HCT116 (cell line): ENCODE measurements around the gene P2RX7. TPM values are rescaled to one million over a fixed set of nuclear protein-coding genes. Genes with fewer than 3 reads are reported as not detected.

Experiments used
- ATAC-seq: fragments of 200-7000 bp; cut with Tn5 transposase; 2 replicates; pipeline ENCODE4 v1.9.1; 2020; ENCODE audit warnings: mild to moderate bottlenecking, moderate library complexity
- BruUV-seq: library from RNA; stranded (reverse); fragments of 400-500 nt; replicated peaks from 2 replicates; lab custom pipeline; 2021; lab: Mats Ljungman, UMichigan
- CTCF ChIA-PET: fragments of 300-600 bp; sonication (Branson Sonifier 250); formaldehyde crosslinking; loops from one replicate; lab custom pipeline; 2021; ENCODE audit warnings: antibody characterized with exemption; lab: Charles Lee
- POLR2A ChIA-PET: fragments of 300-600, 350-600 bp; sonication (Branson Sonifier 250); formaldehyde crosslinking; loops from one replicate; lab custom pipeline; 2021; ENCODE audit warnings: antibody characterized with exemption; lab: Charles Lee
- RAD21 ChIA-PET, 2 experiments: fragments of 300-600 bp; sonication (Branson Sonifier 250); formaldehyde crosslinking; loops; one replicate each; lab custom pipeline; 2023; ENCODE audit warnings: low total read pairs in 2 of 2; ENCODE audit not compliant: uncharacterized antibody in 2 of 2, unreplicated experiment in 2 of 2, low non-redundant PET in 1 of 2; lab: Charles Lee
- DNase-seq: peaks from one replicate; pipeline ENCODE4 v3.0.0-alpha.2; 2010; ENCODE audit warnings: low read depth, low spot score
- H2AFZ ChIP-seq: fragments of 200-600 bp; shearing (Covaris generic), sonication (generic); 2 replicates; pipeline ENCODE4 v1.6.1; 2017; ENCODE audit warnings: low read depth, mixed run types, mixed read lengths, antibody characterized with exemption, low read length; ENCODE audit not compliant: poor library complexity, severe bottlenecking
- H3K27ac ChIP-seq: 2 replicates; pipeline ENCODE4 v1.5.1; 2012; ENCODE audit warnings: low read depth, low read length
- H3K27me3 ChIP-seq: fragments of 200-600 bp; sonication (generic); 2 replicates; pipeline ENCODE4 v1.6.1; 2016; ENCODE audit warnings: mixed run types, low read length, mixed read lengths; ENCODE audit not compliant: insufficient read depth
- H3K36me3 ChIP-seq, 2 experiments: fragments of 200-500 bp in 1 of 2; fragments of 200-600 bp in 1 of 2; sonication (Bioruptor generic) in 1 of 2; sonication (generic) in 1 of 2; 2 replicates each; pipeline versions ENCODE4 v1.5.1 to v1.6.1; 2014 to 2016; ENCODE audit warnings: low read length in 2 of 2, inconsistent platforms in 1 of 2, mixed read lengths in 1 of 2, mixed run types in 1 of 2; ENCODE audit not compliant: insufficient read depth in 2 of 2, control insufficient read depth in 1 of 2
- H3K4me1 ChIP-seq, 2 experiments: fragments of 200-600 bp in 1 of 2; sonication (generic) in 1 of 2; 2 replicates each; pipeline versions ENCODE4 v1.5.1 to v1.6.1; 2012 to 2017; ENCODE audit warnings: low read length in 2 of 2, inconsistent platforms in 1 of 2, mild to moderate bottlenecking in 1 of 2, mixed read lengths in 1 of 2, mixed run types in 1 of 2, moderate library complexity in 1 of 2; ENCODE audit not compliant: insufficient read depth in 2 of 2, control insufficient read depth in 1 of 2
- H3K4me2 ChIP-seq: fragments of 200-600 bp; sonication (generic); 2 replicates; pipeline ENCODE4 v1.6.1; 2017; ENCODE audit warnings: mixed run types, low read length, mixed read lengths
- H3K4me3 ChIP-seq, 2 experiments: fragments of 200-600 bp in 1 of 2; sonication (generic) in 1 of 2; replicated peaks in 1 of 2; 2 replicates each; pipeline ENCODE4 v1.5.1; 2011 to 2016; ENCODE audit warnings: low read length in 2 of 2, control low read depth in 1 of 2, low read depth in 1 of 2, mild to moderate bottlenecking in 1 of 2, mixed read lengths in 1 of 2, mixed run types in 1 of 2
- H3K79me2 ChIP-seq: fragments of 200-600 bp; sonication (generic); 2 replicates; pipeline ENCODE4 v1.6.1; 2017; ENCODE audit warnings: mild to moderate bottlenecking, mixed run types, low read length, moderate library complexity, mixed read lengths; ENCODE audit not compliant: insufficient read depth
- H3K9ac ChIP-seq: fragments of 200-600 bp; sonication (generic); 2 replicates; pipeline ENCODE4 v1.6.1; 2016; ENCODE audit warnings: low read length, mixed read lengths
- H3K9me2 ChIP-seq: fragments of 200-600 bp; sonication (generic), shearing (Covaris generic); 2 replicates; pipeline ENCODE4 v1.6.1; 2017; ENCODE audit warnings: mixed run types, mild to moderate bottlenecking, moderate library complexity; ENCODE audit not compliant: insufficient read depth
- H3K9me3 ChIP-seq, 2 experiments: fragments of 200-500 bp in 1 of 2; fragments of 200-600 bp in 1 of 2; sonication (Bioruptor generic) in 1 of 2; sonication (generic) in 1 of 2; 2 replicates each; pipeline ENCODE4 v1.6.1; 2014 to 2017; ENCODE audit warnings: low read length in 2 of 2, mixed read lengths in 2 of 2, inconsistent platforms in 1 of 2, low read depth in 1 of 2, mild to moderate bottlenecking in 1 of 2, mixed run types in 1 of 2, moderate library complexity in 1 of 2; ENCODE audit not compliant: control insufficient read depth in 1 of 2, insufficient read depth in 1 of 2
- H4K20me1 ChIP-seq: fragments of 200-600 bp; sonication (generic), shearing (Covaris generic); 2 replicates; pipeline ENCODE4 v1.6.1; 2017; ENCODE audit warnings: mixed run types, mild to moderate bottlenecking, moderate library complexity; ENCODE audit not compliant: insufficient read depth
- ATF3 ChIP-seq: IDR thresholded peaks from 2 replicates; pipeline ENCODE4 v1.6.1; 2012
- CBX3 ChIP-seq: IDR thresholded peaks from 2 replicates; pipeline ENCODE4 v1.6.1; 2012; ENCODE audit warnings: low read depth
- CEBPB ChIP-seq: IDR thresholded peaks from 2 replicates; pipeline ENCODE4 v1.6.1; 2012; ENCODE audit warnings: low read depth
- ELF1 ChIP-seq: IDR thresholded peaks from 2 replicates; pipeline ENCODE4 v1.6.1; 2012; ENCODE audit warnings: low read depth, borderline replicate concordance
- EZH2 ChIP-seq: fragments of 200-600 bp; sonication (generic); IDR thresholded peaks from 2 replicates; pipeline ENCODE4 v1.6.1; 2017; ENCODE audit warnings: antibody characterized with exemption, mixed run types
- EZH2phosphoT487 ChIP-seq: fragments of 200-600 bp; IDR thresholded peaks from 2 replicates; pipeline ENCODE4 v1.6.1; 2018; ENCODE audit warnings: antibody characterized with exemption, borderline replicate concordance
- FOSL1 ChIP-seq: IDR thresholded peaks from 2 replicates; pipeline ENCODE4 v1.6.1; 2012; ENCODE audit warnings: low read depth
- JUND ChIP-seq: IDR thresholded peaks from 2 replicates; pipeline ENCODE4 v1.6.1; 2012
- POLR2A ChIP-seq: IDR thresholded peaks from 2 replicates; pipeline ENCODE4 v1.7.0; 2011; ENCODE audit warnings: borderline replicate concordance; ENCODE audit not compliant: insufficient read depth, insufficient read length; ENCODE audit errors: extremely low read depth
- POLR2AphosphoS5 ChIP-seq: IDR thresholded peaks from 2 replicates; pipeline ENCODE4 v1.6.1; 2011; ENCODE audit warnings: mild to moderate bottlenecking, low read depth, low read length, moderate library complexity
- RAD21 ChIP-seq: IDR thresholded peaks from 2 replicates; pipeline ENCODE4 v1.6.1; 2012; ENCODE audit warnings: low read depth, mild to moderate bottlenecking
- REST ChIP-seq: IDR thresholded peaks from 2 replicates; pipeline ENCODE4 v1.6.1; 2012; ENCODE audit warnings: low read depth
- SIN3A ChIP-seq: IDR thresholded peaks from 2 replicates; pipeline ENCODE4 v1.6.1; 2012; ENCODE audit warnings: low read depth
- SP1 ChIP-seq: IDR thresholded peaks from 2 replicates; pipeline ENCODE4 v1.6.1; 2012; ENCODE audit warnings: low read depth
- SRF ChIP-seq: IDR thresholded peaks from 2 replicates; pipeline ENCODE4 v1.6.1; 2012; ENCODE audit warnings: low read depth
- TCF7L2 ChIP-seq: IDR thresholded peaks from 2 replicates; pipeline ENCODE4 v1.7.0; 2011; ENCODE audit warnings: borderline replicate concordance, inconsistent platforms; ENCODE audit not compliant: insufficient read depth, insufficient read length; ENCODE audit errors: extremely low read depth
- YY1 ChIP-seq: IDR thresholded peaks from 2 replicates; pipeline ENCODE4 v1.6.1; 2011; ENCODE audit warnings: low read length, low read depth, moderate library complexity, mild to moderate bottlenecking; ENCODE audit not compliant: insufficient replicate concordance; ENCODE audit errors: extremely low read depth
- ZBTB33 ChIP-seq: IDR thresholded peaks from 2 replicates; pipeline ENCODE4 v1.6.1; 2011; ENCODE audit warnings: mild to moderate bottlenecking, low read length, moderate library complexity; ENCODE audit not compliant: insufficient replicate concordance; ENCODE audit errors: extremely low read depth
- ZFX ChIP-seq: fragments of 450-650 bp; IDR thresholded peaks from 2 replicates; pipeline ENCODE4 v1.6.1; 2017
- ZNF274 ChIP-seq: fragments of 200-500 bp; sonication (Bioruptor generic); IDR thresholded peaks from 2 replicates; pipeline ENCODE4 v1.6.1; 2014; ENCODE audit warnings: mild to moderate bottlenecking, low read depth, low read length, inconsistent platforms
- intact Hi-C: fragments of 100-400 bp; cut with micrococcal nuclease; formaldehyde crosslinking; loops from 2 replicates; pipeline ENCODE4 v1.10.0; 2022
- total RNA-seq: library from RNA; stranded (reverse); gene quantifications from one replicate; pipeline ENCODE4 v1.2.1, GENCODE V29; 2021; ENCODE audit not compliant: unreplicated experiment

Gene P2RX7
- total RNA-seq, 1 experiment from 2014 or later: 1.5 TPM

GRCh38 chr12:121096199-121096798, 36.4 kb upstream of the P2RX7 start:
- Histone ChIP-seq H3K36me3 (no peaks in the 10 kb centered on the region), H4K20me1 (no peaks in the 10 kb centered on the region), H3K27me3 (no peaks in the 10 kb centered on the region), H3K4me3 (peak overlapping the region; percentile 15 to 52; a peak in 2 of 4 replicates), H3K9me3 (no peaks in the 10 kb centered on the region; a peak in 1 of 4 replicates), H3K4me2 (peak overlapping the region; percentile 88), H3K4me1 (peaks cover 3 to 14% of the 10 kb centered on the region in 2 experiments; a peak in 3 of 4 replicates), H3K9ac (peak overlapping the region; percentile 38; the same call in 1 of the 2 replicates), H3K9me2 (no peaks in the 10 kb centered on the region)
- DNase-seq (no peak), ATAC-seq (no peak)
- CTCF ChIA-PET: interaction anchor here (0.6 to 1.4 kb wide), 5 partner anchors 14 to 91 kb away, joined by 3 to 16 read pairs (median 4); partner anchors contain the start of gene P2RX7
- no TSS peak for BruUV-seq
- TF ChIP-seq EZH2: no peak
- no peak for TF ChIP-seq TCF7L2
- no peak for TF ChIP-seq YY1
- no peak for TF ChIP-seq SRF
- TF ChIP-seq ELF1: no peak
- no peak for TF ChIP-seq ZNF274
- TF ChIP-seq RAD21: no peak
- no peak for TF ChIP-seq ZFX
- no peak for TF ChIP-seq ZBTB33
- no peak for TF ChIP-seq POLR2AphosphoS5
- no peak for TF ChIP-seq SIN3A
- no peak for TF ChIP-seq POLR2A
- TF ChIP-seq EZH2phosphoT487: no peak
- no peak for TF ChIP-seq SP1
- TF ChIP-seq JUND: no peak
- no peak for TF ChIP-seq ATF3
- TF ChIP-seq CBX3: no peak
- TF ChIP-seq REST: no peak
- TF ChIP-seq CEBPB: no peak
- TF ChIP-seq FOSL1: no peak
- TF ChIP-seq, all 23 proteins: peak for 0
- H3K27ac ChIP-seq: no peak overlapping the region
- intact Hi-C loops: loop anchor here (5.0 kb wide), 3 partner anchors 34 to 514 kb away; partner anchors contain the start of gene POP5
- RAD21 ChIA-PET: no interaction called here
- POLR2A ChIA-PET: interaction anchor here (0.9 kb wide), 1 partner anchor 17 kb away, joined by 3 read pairs; no protein-coding TSS in a partner anchor
- peak overlapping the region; percentile 63 for H2AFZ ChIP-seq
- no peaks in the 10 kb centered on the region for H3K79me2 ChIP-seq
